K562 (cell line): ENCODE measurements around the gene CRPPA. TPM values are rescaled to one million over a fixed set of nuclear protein-coding genes. Genes with fewer than 3 reads are reported as not detected.

ENCODE experiments used
- FOXP4 ChIP-seq: sonication (generic); formaldehyde crosslinking; IDR thresholded peaks from 2 replicates; pipeline ENCODE4 v1.8.0; 2022; ENCODE audit warnings: mild to moderate bottlenecking, missing genetic modification reagents, borderline replicate concordance
- HOXB6 ChIP-seq: fragments of 250-450 bp; sonication (Bioruptor Pico); IDR thresholded peaks from 2 replicates; pipeline ENCODE4 v1.5.1; 2022; ENCODE audit warnings: mild to moderate bottlenecking, borderline replicate concordance
- MTF1 ChIP-seq: fragments of 250-450 bp; sonication (Bioruptor Pico); IDR thresholded peaks from 2 replicates; pipeline ENCODE4 v1.9.0; 2021; ENCODE audit warnings: moderate library complexity, mild to moderate bottlenecking, inconsistent platforms, borderline replicate concordance
- MYBL2 ChIP-seq, 2 experiments: fragments of 450-650 bp in 1 of 2; sonication (generic) in 1 of 2; formaldehyde crosslinking in 1 of 2; IDR thresholded peaks; 2 replicates each; pipeline versions ENCODE4 v1.6.1 to v1.8.1; 2017 to 2022; ENCODE audit warnings: borderline replicate concordance in 1 of 2, inconsistent platforms in 1 of 2, low read depth in 1 of 2, mild to moderate bottlenecking in 1 of 2, missing genetic modification reagents in 1 of 2, moderate library complexity in 1 of 2
- NFIX ChIP-seq: fragments of 250-450 bp; sonication (Bioruptor Pico); IDR thresholded peaks from 2 replicates; pipeline ENCODE4 v1.4.0; 2020; ENCODE audit warnings: low read depth, mild to moderate bottlenecking, moderate library complexity
- NFRKB ChIP-seq: fragments of 450-650 bp; IDR thresholded peaks from 2 replicates; pipeline ENCODE4 v1.6.1; 2016; ENCODE audit warnings: low read depth
- PHF8 ChIP-seq: fragments of 200-600 bp; sonication (generic); IDR thresholded peaks from 2 replicates; pipeline ENCODE4 v1.6.1; 2012; ENCODE audit warnings: mixed run types, mild to moderate bottlenecking, inconsistent platforms, low read length, moderate library complexity, borderline replicate concordance
- PHTF2 ChIP-seq: fragments of 250-450 bp; sonication (Bioruptor Pico); IDR thresholded peaks from 2 replicates; pipeline ENCODE4 v1.5.0; 2021; ENCODE audit warnings: mild to moderate bottlenecking
- PRMT5 ChIP-seq: sonication (generic); formaldehyde crosslinking; IDR thresholded peaks from 2 replicates; pipeline ENCODE4 v1.5.0; 2020; ENCODE audit warnings: missing genetic modification reagents
- SMAD1 ChIP-seq: fragments of 150-350 bp; IDR thresholded peaks from 2 replicates; pipeline ENCODE4 v1.6.1; 2014; ENCODE audit warnings: low read length, low read depth; ENCODE audit not compliant: partially characterized antibody
- SMAD4 ChIP-seq: fragments of 250-450 bp; sonication (Bioruptor Pico); conservative IDR thresholded peaks from 2 replicates; pipeline ENCODE4 v1.8.0; 2021; ENCODE audit warnings: inconsistent platforms, mild to moderate bottlenecking, moderate library complexity
- SMARCA5 ChIP-seq: fragments of 450-650 bp; IDR thresholded peaks from 2 replicates; pipeline ENCODE4 v1.6.1; 2016
- TFE3 ChIP-seq: fragments of 450-650 bp; formaldehyde crosslinking; IDR thresholded peaks from 2 replicates; pipeline ENCODE4 v1.4.0; 2020; ENCODE audit warnings: mild to moderate bottlenecking, mixed read lengths
- ZNF408 ChIP-seq: fragments of 250-450 bp; sonication (Bioruptor Pico); IDR thresholded peaks from 2 replicates; pipeline ENCODE4 v1.4.0; 2020; ENCODE audit warnings: low read depth, mild to moderate bottlenecking, moderate library complexity
- ZNF740 ChIP-seq, 3 experiments: fragments of 200-800 bp in 1 of 3; sonication (Bioruptor generic) in 1 of 3; sonication (generic) in 1 of 3; formaldehyde crosslinking in 1 of 3; IDR thresholded peaks; 2 replicates each; pipeline versions ENCODE4 v1.6.1 to v1.8.0; 2016 to 2022; ENCODE audit warnings: mild to moderate bottlenecking in 2 of 3, missing compliant biosample characterization in 2 of 3, missing genetic modification characterization in 2 of 3, missing genetic modification reagents in 1 of 3
- polyA plus RNA-seq, 8 experiments: library from polyadenylated mRNA; depleted of rRNA in 4 of 8; stranded (reverse) in 5 of 8; unstranded in 3 of 8; fragments of >200 nt; fragmentation: Nextera tagmentation in 2 of 8; fragmentation: Illumina TruSeq in 1 of 8; extraction: Ambion mirVana in 2 of 8; extraction: Trizol in 1 of 8; gene quantifications; 2 replicates each; pipeline versions ENCODE4 v1.2.1 to v1.2.3, GENCODE V29; 2011 to 2014; ENCODE audit warnings: inconsistent platforms in 1 of 8, missing spikeins in 1 of 8
- total RNA-seq, 7 experiments: library from RNA; depleted of rRNA in 6 of 7; stranded (reverse); fragments of >200 nt in 6 of 7; fragmentation: Illumina TruSeq in 2 of 7; extraction: Trizol in 2 of 7; gene quantifications; 2 replicates each; pipeline versions ENCODE4 v1.2.1 to v1.2.3, GENCODE V29; 2011 to 2021; ENCODE audit warnings: low replicate concordance in 1 of 7
- TF ChIP-seq, protein P1 (sequence below): fragments of 250-450 bp; sonication (Bioruptor Pico); IDR thresholded peaks from 2 replicates; pipeline ENCODE4 v1.5.0; 2020; ENCODE audit warnings: mild to moderate bottlenecking
- TF ChIP-seq, protein P2 (sequence below): fragments of 250-450 bp; sonication (Bioruptor Pico); IDR thresholded peaks from 2 replicates; pipeline ENCODE4 v1.8.0; 2022; ENCODE audit warnings: inconsistent platforms, mild to moderate bottlenecking, moderate library complexity, borderline replicate concordance

The CRPPA gene
- total and polyA plus RNA-seq, 9 of the 15 experiments (the other 6 are each of a cell fraction or from before 2014, with no cell fraction given), result 3.9 to 14.4 (median 7.8) TPM

DNA sequence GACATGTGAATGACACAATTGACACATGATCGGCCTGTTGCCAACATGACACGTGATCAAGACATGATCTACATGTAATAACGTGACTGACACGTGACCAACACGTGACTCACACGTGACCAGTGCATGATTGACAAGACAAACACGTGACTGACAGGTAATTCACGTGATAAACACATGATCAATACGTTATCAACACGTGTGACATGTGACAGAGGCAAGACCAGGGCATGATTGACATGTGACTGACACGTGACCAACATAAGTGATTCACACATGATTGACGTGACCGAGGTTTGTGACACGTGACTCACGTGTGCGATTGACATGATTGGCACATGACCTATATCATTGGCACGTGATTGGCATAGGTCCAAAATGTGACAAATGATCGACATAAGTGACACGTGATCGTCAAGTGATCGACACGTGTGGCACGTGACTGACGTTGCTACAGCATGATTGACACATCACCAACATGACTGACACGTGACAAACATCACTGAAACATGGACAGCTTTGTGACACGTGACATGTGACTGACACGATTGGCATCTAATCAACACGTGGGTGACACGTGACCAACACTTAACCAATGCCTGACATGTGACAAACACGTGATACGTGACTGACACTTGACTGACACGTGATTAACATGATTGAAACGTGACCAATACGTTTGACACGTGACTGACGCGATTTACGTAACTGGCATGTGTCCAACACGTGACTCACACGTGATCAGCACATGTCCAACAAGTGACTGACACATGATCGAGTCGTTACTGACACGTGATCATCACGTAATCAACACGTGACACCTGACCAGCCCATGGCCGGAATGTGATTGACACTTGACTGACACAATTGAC is 23.0 kb downstream of the CRPPA start (continued):
- TF ChIP-seq FOXP4 (no peak), HOXB6 (CRISPR knock-in tag) (peak; percentile 77; the same call in 1 of the 2 replicates), PHF8 (no peak), ZNF408 (CRISPR knock-in tag) (peak; percentile 84; the same call in 1 of the 2 replicates), TFE3 (peak; percentile 10), NFRKB (no peak), SMAD4 (no peak), ZNF740 (CRISPR knock-in tag; IDR thresholded peaks at IDR 0.05) (0 out of 2 replicates have a peak, but pooled peaks have one; percentile 34), ZNF740 (tag; IDR thresholded peaks at IDR 0.05) (no peak), SMARCA5 (no peak), PHTF2 (CRISPR knock-in tag) (0 out of 2 replicates have a peak, but pooled peaks have one; percentile 50), MYBL2 (IDR thresholded peaks at IDR 0.05; ENCODE audit: low read depth) (no peak), MYBL2 (CRISPR knock-in tag; IDR thresholded peaks at IDR 0.05; ENCODE audit: borderline replicate concordance) (0 out of 2 replicates have a peak, but pooled peaks have one; percentile 13), SMAD1 (no peak), MTF1 (CRISPR knock-in tag) (peak; percentile 85), NFIX (peak; percentile 53; the same call in 1 of the 2 replicates), PRMT5 (CRISPR knock-in tag) (no peak)
- TF ChIP-seq, protein P1, sequence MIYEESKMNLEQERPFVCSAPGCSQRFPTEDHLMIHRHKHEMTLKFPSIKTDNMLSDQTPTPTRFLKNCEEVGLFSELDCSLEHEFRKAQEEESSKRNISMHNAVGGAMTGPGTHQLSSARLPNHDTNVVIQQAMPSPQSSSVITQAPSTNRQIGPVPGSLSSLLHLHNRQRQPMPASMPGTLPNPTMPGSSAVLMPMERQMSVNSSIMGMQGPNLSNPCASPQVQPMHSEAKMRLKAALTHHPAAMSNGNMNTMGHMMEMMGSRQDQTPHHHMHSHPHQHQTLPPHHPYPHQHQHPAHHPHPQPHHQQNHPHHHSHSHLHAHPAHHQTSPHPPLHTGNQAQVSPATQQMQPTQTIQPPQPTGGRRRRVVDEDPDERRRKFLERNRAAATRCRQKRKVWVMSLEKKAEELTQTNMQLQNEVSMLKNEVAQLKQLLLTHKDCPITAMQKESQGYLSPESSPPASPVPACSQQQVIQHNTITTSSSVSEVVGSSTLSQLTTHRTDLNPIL, result no peak
- TF ChIP-seq, protein P2, sequence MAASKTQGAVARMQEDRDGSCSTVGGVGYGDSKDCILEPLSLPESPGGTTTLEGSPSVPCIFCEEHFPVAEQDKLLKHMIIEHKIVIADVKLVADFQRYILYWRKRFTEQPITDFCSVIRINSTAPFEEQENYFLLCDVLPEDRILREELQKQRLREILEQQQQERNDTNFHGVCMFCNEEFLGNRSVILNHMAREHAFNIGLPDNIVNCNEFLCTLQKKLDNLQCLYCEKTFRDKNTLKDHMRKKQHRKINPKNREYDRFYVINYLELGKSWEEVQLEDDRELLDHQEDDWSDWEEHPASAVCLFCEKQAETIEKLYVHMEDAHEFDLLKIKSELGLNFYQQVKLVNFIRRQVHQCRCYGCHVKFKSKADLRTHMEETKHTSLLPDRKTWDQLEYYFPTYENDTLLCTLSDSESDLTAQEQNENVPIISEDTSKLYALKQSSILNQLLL (CRISPR knock-in tag), result peak; percentile 96
